ENCODE measurements around the gene TMEM233. TPM values are rescaled to one million over a fixed set of nuclear protein-coding genes. Genes with fewer than 3 reads are reported as not detected.
A peak's percentile ranks its signal among the peaks of the same experiment; 100 is the strongest.

Gene TMEM233
- total RNA-seq, 4 donors from 2014 or later, result 0.19 TPM; not detected in 3

DNA sequence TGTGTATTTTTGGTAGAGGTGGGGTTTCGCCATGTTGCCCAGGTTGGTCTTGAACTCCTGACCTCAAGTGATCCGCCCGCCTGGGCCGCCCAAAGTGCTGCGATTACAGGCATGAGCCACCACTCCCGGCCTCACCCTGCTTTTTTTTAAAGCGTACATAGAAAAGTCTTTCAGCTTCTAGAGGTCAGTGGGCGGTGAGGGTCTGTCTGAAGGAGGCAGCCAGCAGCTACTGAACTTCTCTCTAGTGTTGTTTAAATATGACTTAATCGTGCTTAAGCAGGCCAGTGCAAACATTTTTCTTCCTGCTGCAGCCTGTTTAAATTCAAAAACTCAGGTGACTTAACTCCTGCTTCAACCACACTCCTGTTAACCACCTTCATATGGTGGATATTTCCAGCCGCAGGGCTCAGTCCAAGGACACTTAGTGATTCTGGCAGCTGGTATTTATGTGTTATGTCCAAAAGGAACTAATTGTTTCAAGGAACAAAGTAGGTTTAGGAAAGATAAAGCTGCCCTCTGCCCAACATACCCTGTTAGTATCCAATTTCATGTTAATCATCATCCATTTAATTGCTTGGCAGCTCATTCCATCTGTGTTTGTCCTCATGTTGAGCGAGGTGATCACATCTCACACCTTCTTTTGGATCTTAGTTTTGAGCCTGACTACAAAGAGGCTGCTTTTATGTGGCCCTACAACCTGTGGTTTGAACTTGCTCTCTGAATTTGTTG is 76.3 kb downstream of the TMEM233 start:
- H3K4me3 ChIP-seq, result peak overlapping the region; percentile 14
- H3K9me3 ChIP-seq, result no peaks in the 10 kb centered on the region
- peaks cover 53% of the 10 kb centered on the region for H3K4me1 ChIP-seq
- H3K27ac ChIP-seq, result peak overlapping the region; percentile 79
- peaks cover 34% of the 10 kb centered on the region for H3K36me3 ChIP-seq
- no peak for DNase-seq (ENCODE audit: low spot score in 2 of 2)
- TF ChIP-seq POLR2A (IDR thresholded peaks at IDR 0.05), result no peak
- TF ChIP-seq EP300 (IDR thresholded peaks at IDR 0.05), result no peak
- TF ChIP-seq CTCF (IDR thresholded peaks at IDR 0.05), result no peak
- TF ChIP-seq POLR2AphosphoS5 (IDR thresholded peaks at IDR 0.05), result no peak
- no peaks in the 10 kb centered on the region for H3K27me3 ChIP-seq
- 49% methylated on average over 11 of the region's 11 CpGs for WGBS

DNA sequence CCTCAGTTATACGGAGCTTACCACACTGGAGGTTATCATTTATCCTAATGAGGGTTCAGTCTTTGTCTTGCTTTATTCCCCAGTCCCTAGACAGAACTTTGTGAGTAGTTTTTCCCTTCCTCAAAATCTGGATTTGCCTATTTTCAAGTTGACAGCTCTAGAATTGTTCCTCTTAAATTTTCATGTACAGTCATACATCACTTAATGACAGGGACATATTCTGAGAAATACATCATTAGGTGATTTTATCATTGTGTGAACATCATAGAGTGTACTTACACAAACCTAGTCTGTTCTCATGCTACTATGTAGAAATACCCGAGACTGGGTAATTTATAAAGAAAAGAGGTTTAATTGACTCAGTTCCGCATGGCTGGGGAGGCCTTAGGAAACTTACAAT is 77.5 kb downstream of the TMEM233 start:
- Histone ChIP-seq H3K27me3 (no peaks in the 10 kb centered on the region), H3K4me3 (no peak overlapping the region), H3K9me3 (no peaks in the 10 kb centered on the region), H3K27ac (no peak overlapping the region), H3K4me1 (peaks cover 53% of the 10 kb centered on the region), H3K36me3 (peaks cover 45% of the 10 kb centered on the region)
- DNase-seq (ENCODE audit: low spot score in 2 of 2), result no peak
- WGBS, result 89% methylated on average over 3 of the region's 3 CpGs
- TF ChIP-seq POLR2AphosphoS5 (IDR thresholded peaks at IDR 0.05) (no peak), CTCF (IDR thresholded peaks at IDR 0.05) (no peak), POLR2A (IDR thresholded peaks at IDR 0.05) (no peak), EP300 (IDR thresholded peaks at IDR 0.05) (no peak)

- H3K4me1 ChIP-seq, result peaks cover 48% of the 10 kb centered on the region
- no peaks in the 10 kb centered on the region for H3K27me3 ChIP-seq
- H3K9me3 ChIP-seq, result no peaks in the 10 kb centered on the region
- H3K27ac ChIP-seq, result no peak overlapping the region
- WGBS, result 92% methylated on average over 8 of the region's 8 CpGs
- H3K4me3 ChIP-seq, result no peak overlapping the region
- no peak for DNase-seq (ENCODE audit: low spot score in 2 of 2)
- TF ChIP-seq POLR2A (IDR thresholded peaks at IDR 0.05) (no peak), EP300 (IDR thresholded peaks at IDR 0.05) (no peak), POLR2AphosphoS5 (IDR thresholded peaks at IDR 0.05) (no peak), CTCF (IDR thresholded peaks at IDR 0.05) (no peak)
- H3K36me3 ChIP-seq, result peaks cover 56% of the 10 kb centered on the region
These were observed 78.6 kb downstream of the TMEM233 start for GRCh38 chr12:119672194-119672593.

DNA sequence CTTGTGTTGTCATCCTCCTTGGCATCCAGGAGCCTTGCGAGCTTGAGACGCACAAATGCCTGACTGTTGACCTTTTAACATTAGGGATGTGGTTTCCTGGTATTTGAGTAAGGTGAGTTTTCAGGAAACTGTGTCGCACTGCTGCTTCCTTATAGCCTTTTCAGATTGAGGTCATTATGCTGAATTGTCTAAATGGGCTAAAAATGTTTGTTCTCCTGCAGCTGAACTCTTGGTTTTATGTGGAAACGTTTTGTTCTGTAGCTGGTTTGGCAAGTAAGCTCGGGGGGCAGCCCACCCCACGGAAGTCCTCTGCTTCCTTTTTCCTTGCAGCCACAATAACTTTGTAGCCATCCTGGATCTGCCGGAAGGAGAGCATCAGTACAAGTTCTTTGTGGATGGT is 80.1 kb downstream of the TMEM233 start:
- Histone ChIP-seq H3K27ac (peak overlapping the region; percentile 63), H3K4me1 (peaks cover 41% of the 10 kb centered on the region), H3K4me3 (no peak overlapping the region), H3K27me3 (no peaks in the 10 kb centered on the region), H3K9me3 (no peaks in the 10 kb centered on the region), H3K36me3 (peaks cover 70% of the 10 kb centered on the region)
- WGBS, result 75% methylated on average over 7 of the region's 7 CpGs
- DNase-seq (ENCODE audit: low spot score in 2 of 2), result no peak
- TF ChIP-seq EP300 (IDR thresholded peaks at IDR 0.05) (no peak), CTCF (IDR thresholded peaks at IDR 0.05) (no peak), POLR2AphosphoS5 (IDR thresholded peaks at IDR 0.05) (no peak), POLR2A (IDR thresholded peaks at IDR 0.05) (no peak)

GRCh38 chr12:119674560-119674959 is 81.0 kb downstream of the TMEM233 start:
- Histone ChIP-seq H3K9me3 (no peaks in the 10 kb centered on the region), H3K4me3 (no peak overlapping the region), H3K27me3 (no peaks in the 10 kb centered on the region), H3K36me3 (peaks cover 80% of the 10 kb centered on the region), H3K4me1 (peaks cover 32% of the 10 kb centered on the region), H3K27ac (peak overlapping the region; percentile 8)
- TF ChIP-seq POLR2AphosphoS5 (IDR thresholded peaks at IDR 0.05) (no peak), POLR2A (IDR thresholded peaks at IDR 0.05) (no peak), CTCF (IDR thresholded peaks at IDR 0.05) (no peak), EP300 (IDR thresholded peaks at IDR 0.05) (no peak)
- 89% methylated on average over 4 of the region's 4 CpGs for WGBS
- no peak for DNase-seq (ENCODE audit: low spot score in 2 of 2)

Measured in suprapubic skin (tissue), 4 donors.